ENCODE data around the gene RRAD. TPM values are rescaled to one million over a fixed set of nuclear protein-coding genes. Genes with fewer than 3 reads are reported as not detected.

RRAD gene
- total RNA-seq, 4 donors from 2014 or later, result 23.7 to 132 (median 109) TPM

DNA sequence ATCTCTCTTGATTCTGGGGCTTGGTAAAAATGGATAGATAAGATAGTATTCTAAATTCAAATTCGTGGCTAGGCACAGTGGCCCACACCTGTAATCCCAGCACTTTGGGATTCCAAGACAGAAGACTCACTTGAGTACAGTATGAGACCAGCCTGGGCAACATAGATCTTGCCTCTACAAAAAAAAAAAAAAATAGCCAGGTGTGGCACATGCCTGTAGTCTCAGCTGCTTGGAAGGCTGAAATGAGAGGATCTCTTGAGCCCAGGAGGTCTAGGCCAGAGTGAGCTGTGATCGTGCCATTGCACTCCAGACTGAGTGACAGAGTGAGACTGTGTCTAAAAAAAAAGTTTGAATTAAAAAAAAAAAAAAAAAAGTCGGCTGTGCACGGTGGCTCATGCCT lies 35.7 kb downstream of the RRAD start:
- Histone ChIP-seq H3K9me3 (no peaks in the 10 kb centered on the region), H3K4me1 (peaks cover 0 to 17% (median 0%) of the 10 kb centered on the region in 4 donors), H3K27me3 (no peaks in the 10 kb centered on the region), H3K27ac (no peak overlapping the region), H3K36me3 (peaks cover 0 to 37% (median 0%) of the 10 kb centered on the region in 3 donors), H3K4me3 (no peak overlapping the region)
- TF ChIP-seq POLR2A (IDR thresholded peaks at IDR 0.05) (no peak), EP300 (IDR thresholded peaks at IDR 0.05) (no peak)
- TF ChIP-seq, protein P1, sequence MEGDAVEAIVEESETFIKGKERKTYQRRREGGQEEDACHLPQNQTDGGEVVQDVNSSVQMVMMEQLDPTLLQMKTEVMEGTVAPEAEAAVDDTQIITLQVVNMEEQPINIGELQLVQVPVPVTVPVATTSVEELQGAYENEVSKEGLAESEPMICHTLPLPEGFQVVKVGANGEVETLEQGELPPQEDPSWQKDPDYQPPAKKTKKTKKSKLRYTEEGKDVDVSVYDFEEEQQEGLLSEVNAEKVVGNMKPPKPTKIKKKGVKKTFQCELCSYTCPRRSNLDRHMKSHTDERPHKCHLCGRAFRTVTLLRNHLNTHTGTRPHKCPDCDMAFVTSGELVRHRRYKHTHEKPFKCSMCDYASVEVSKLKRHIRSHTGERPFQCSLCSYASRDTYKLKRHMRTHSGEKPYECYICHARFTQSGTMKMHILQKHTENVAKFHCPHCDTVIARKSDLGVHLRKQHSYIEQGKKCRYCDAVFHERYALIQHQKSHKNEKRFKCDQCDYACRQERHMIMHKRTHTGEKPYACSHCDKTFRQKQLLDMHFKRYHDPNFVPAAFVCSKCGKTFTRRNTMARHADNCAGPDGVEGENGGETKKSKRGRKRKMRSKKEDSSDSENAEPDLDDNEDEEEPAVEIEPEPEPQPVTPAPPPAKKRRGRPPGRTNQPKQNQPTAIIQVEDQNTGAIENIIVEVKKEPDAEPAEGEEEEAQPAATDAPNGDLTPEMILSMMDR (IDR thresholded peaks at IDR 0.05), result no peak
- no peak for DNase-seq (ENCODE audit: low spot score in 2 of 2)
- WGBS, 2 donors, result 77 to 78% methylated on average over 4 of the region's 4 CpGs

DNA sequence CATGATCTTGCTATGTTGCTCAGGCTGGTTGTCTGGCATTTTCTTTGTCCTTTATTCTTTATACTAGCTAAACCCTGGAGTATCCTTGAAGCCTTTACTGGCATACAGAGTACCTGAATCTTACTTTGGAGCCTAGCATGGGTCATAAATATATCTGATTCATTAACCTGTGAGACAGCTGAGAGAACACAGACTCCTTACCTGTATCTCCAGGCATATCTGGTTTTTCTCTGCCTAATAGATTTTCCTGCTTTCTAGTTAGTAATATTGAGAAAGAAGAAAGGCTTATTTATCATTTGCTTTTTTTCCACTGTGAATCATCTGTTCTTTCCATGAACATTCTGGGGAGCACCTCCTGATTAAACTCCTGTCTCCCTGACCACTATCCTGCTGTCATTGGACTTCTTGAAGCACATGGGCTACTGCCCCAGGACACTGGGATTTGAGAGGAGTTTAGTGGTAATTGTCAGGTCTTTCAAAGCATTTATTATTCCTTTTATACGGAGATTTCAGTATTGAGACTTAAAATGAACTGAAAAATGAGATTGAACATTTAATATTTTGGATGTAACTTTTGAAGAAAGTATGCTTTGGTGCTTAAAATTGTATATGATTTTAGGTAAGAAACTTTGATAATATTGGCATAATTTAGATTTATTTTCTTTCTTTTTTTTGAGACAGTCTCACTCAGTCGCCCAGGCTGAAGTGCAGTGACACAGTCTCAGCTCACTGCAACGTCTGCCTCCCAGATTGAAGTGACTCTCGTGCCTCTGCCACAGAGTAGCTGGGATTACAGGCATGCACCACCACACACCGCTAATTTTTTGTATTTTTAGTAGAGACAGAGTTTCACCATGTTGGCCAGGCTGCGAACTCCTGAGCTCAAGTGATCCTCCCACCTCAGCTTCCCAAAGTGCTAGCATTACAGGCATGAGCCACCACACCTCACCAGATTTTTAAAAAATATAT lies 36.4 kb downstream of the RRAD start:
- H3K4me1 ChIP-seq, result peaks cover 0 to 18% (median 0%) of the 10 kb centered on the region in 4 donors
- no peaks in the 10 kb centered on the region for H3K9me3 ChIP-seq
- WGBS, 2 donors, result 87 to 88% methylated on average over 6 of the region's 6 CpGs
- peaks cover 0 to 43% (median 0%) of the 10 kb centered on the region in 3 donors for H3K36me3 ChIP-seq
- H3K4me3 ChIP-seq, result no peak overlapping the region
- H3K27ac ChIP-seq, result no peak overlapping the region
- TF ChIP-seq EP300 (IDR thresholded peaks at IDR 0.05), result no peak
- TF ChIP-seq, protein P1 (IDR thresholded peaks at IDR 0.05), result no peak
- H3K27me3 ChIP-seq, result no peaks in the 10 kb centered on the region
- no peak for DNase-seq (ENCODE audit: low spot score in 2 of 2)

DNA sequence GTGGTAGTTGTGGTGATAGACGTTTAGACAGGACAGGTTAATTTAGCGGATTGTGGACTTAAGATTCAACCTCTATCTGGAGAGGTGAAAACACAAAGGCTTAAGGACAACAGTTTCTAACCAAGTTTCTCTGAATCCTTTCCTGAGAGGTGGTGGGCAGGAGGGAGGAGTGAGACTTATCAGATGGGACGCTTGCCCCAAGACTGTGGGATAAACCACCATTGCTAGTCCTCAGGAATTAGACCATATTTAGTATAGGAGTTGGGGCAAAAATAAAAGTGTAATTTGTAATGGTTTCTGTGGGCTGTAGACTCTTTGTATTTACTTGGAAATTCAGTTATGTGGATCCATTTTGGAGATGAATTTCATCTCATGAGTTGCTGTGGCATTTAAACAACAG lies 38.4 kb downstream of the RRAD start:
- Histone ChIP-seq H3K36me3 (peaks cover 0 to 37% (median 0%) of the 10 kb centered on the region in 3 donors), H3K27ac (no peak overlapping the region), H3K27me3 (no peaks in the 10 kb centered on the region), H3K4me1 (peaks cover 0 to 25% (median 3%) of the 10 kb centered on the region in 4 donors), H3K4me3 (no peak overlapping the region), H3K9me3 (no peaks in the 10 kb centered on the region)
- TF ChIP-seq, protein P1 (IDR thresholded peaks at IDR 0.05), result no peak
- no peak for TF ChIP-seq EP300 (IDR thresholded peaks at IDR 0.05)
- TF ChIP-seq POLR2A (IDR thresholded peaks at IDR 0.05), result no peak
- no peak for DNase-seq (ENCODE audit: low spot score in 2 of 2)
- WGBS, 2 donors, result 74 to 78% methylated on average over 3 of the region's 3 CpGs

DNA sequence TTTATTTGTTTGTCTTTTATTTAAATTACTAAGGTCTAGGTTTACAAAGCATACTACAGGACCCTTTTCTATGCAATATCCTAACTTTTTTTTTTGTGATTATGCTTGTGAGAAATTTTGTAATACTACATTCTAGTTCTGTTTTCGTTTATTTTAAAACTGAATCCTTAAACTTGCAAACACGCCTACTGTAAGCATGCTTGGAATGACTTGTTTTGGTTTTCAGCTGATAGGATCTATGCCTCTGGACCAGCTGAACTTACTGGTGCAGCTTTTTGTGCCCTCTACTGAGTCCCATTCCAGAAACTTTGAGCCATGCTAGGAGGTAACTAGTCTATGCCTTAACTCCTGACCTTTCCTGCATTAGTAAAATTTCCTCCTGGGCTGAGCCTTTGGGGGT lies 39.0 kb downstream of the RRAD start:
- 64 to 68% methylated on average over 2 of the region's 2 CpGs for WGBS, 2 donors
- Histone ChIP-seq H3K4me1 (peaks cover 0 to 31% (median 6%) of the 10 kb centered on the region in 4 donors), H3K27ac (no peak overlapping the region), H3K4me3 (no peak overlapping the region), H3K36me3 (peaks cover 0 to 32% (median 0%) of the 10 kb centered on the region in 3 donors), H3K9me3 (no peaks in the 10 kb centered on the region), H3K27me3 (no peaks in the 10 kb centered on the region)
- no peak for DNase-seq (ENCODE audit: low spot score in 2 of 2)
- no peak for TF ChIP-seq POLR2A (IDR thresholded peaks at IDR 0.05)
- TF ChIP-seq, protein P1 (IDR thresholded peaks at IDR 0.05), result no peak
- TF ChIP-seq EP300 (IDR thresholded peaks at IDR 0.05), result no peak

- TF ChIP-seq, protein P1 (IDR thresholded peaks at IDR 0.05), result no peak
- TF ChIP-seq POLR2A (IDR thresholded peaks at IDR 0.05), result no peak
- TF ChIP-seq EP300 (IDR thresholded peaks at IDR 0.05), result no peak
- WGBS, 2 donors, result 86 to 89% methylated on average over 12 of the region's 12 CpGs
- no peak for DNase-seq (ENCODE audit: low spot score in 2 of 2)
- H3K36me3 ChIP-seq, result peaks cover 0 to 29% (median 0%) of the 10 kb centered on the region in 3 donors
- H3K27ac ChIP-seq, result no peak overlapping the region
- H3K4me1 ChIP-seq, result peaks cover 0 to 36% (median 11%) of the 10 kb centered on the region in 4 donors
- no peaks in the 10 kb centered on the region for H3K9me3 ChIP-seq
- H3K27me3 ChIP-seq, result no peaks in the 10 kb centered on the region
- H3K4me3 ChIP-seq, result no peak overlapping the region
These were observed 39.8 kb downstream of the RRAD start for GRCh38 chr16:66885491-66885890.
